HCT116 (cell line): Measurements from ENCODE around the gene ADAMTSL5. TPM values are rescaled to one million over a fixed set of nuclear protein-coding genes. Genes with fewer than 3 reads are reported as not detected.

ENCODE experiments used
- ATAC-seq: fragments of 200-7000 bp; cut with Tn5 transposase; 2 replicates; pipeline ENCODE4 v1.9.1; 2020; ENCODE audit warnings: mild to moderate bottlenecking, moderate library complexity
- BruUV-seq: library from RNA; stranded (reverse); fragments of 400-500 nt; replicated peaks from 2 replicates; lab custom pipeline; 2021; lab: Mats Ljungman, UMichigan
- CTCF ChIA-PET: fragments of 300-600 bp; sonication (Branson Sonifier 250); formaldehyde crosslinking; loops from one replicate; lab custom pipeline; 2021; ENCODE audit warnings: antibody characterized with exemption; lab: Charles Lee
- POLR2A ChIA-PET: fragments of 300-600, 350-600 bp; sonication (Branson Sonifier 250); formaldehyde crosslinking; loops from one replicate; lab custom pipeline; 2021; ENCODE audit warnings: antibody characterized with exemption; lab: Charles Lee
- RAD21 ChIA-PET, 2 experiments: fragments of 300-600 bp; sonication (Branson Sonifier 250); formaldehyde crosslinking; loops; one replicate each; lab custom pipeline; 2023; ENCODE audit warnings: low total read pairs in 2 of 2; ENCODE audit not compliant: uncharacterized antibody in 2 of 2, unreplicated experiment in 2 of 2, low non-redundant PET in 1 of 2; lab: Charles Lee
- DNase-seq: peaks from one replicate; pipeline ENCODE4 v3.0.0-alpha.2; 2010; ENCODE audit warnings: low read depth, low spot score
- H2AFZ ChIP-seq: fragments of 200-600 bp; shearing (Covaris generic), sonication (generic); 2 replicates; pipeline ENCODE4 v1.6.1; 2017; ENCODE audit warnings: low read depth, mixed run types, mixed read lengths, antibody characterized with exemption, low read length; ENCODE audit not compliant: poor library complexity, severe bottlenecking
- H3K27ac ChIP-seq: 2 replicates; pipeline ENCODE4 v1.5.1; 2012; ENCODE audit warnings: low read depth, low read length
- H3K27me3 ChIP-seq: fragments of 200-600 bp; sonication (generic); 2 replicates; pipeline ENCODE4 v1.6.1; 2016; ENCODE audit warnings: mixed run types, low read length, mixed read lengths; ENCODE audit not compliant: insufficient read depth
- H3K36me3 ChIP-seq, 2 experiments: fragments of 200-500 bp in 1 of 2; fragments of 200-600 bp in 1 of 2; sonication (Bioruptor generic) in 1 of 2; sonication (generic) in 1 of 2; 2 replicates each; pipeline versions ENCODE4 v1.5.1 to v1.6.1; 2014 to 2016; ENCODE audit warnings: low read length in 2 of 2, inconsistent platforms in 1 of 2, mixed read lengths in 1 of 2, mixed run types in 1 of 2; ENCODE audit not compliant: insufficient read depth in 2 of 2, control insufficient read depth in 1 of 2
- H3K4me1 ChIP-seq, 2 experiments: fragments of 200-600 bp in 1 of 2; sonication (generic) in 1 of 2; 2 replicates each; pipeline versions ENCODE4 v1.5.1 to v1.6.1; 2012 to 2017; ENCODE audit warnings: low read length in 2 of 2, inconsistent platforms in 1 of 2, mild to moderate bottlenecking in 1 of 2, mixed read lengths in 1 of 2, mixed run types in 1 of 2, moderate library complexity in 1 of 2; ENCODE audit not compliant: insufficient read depth in 2 of 2, control insufficient read depth in 1 of 2
- H3K4me2 ChIP-seq: fragments of 200-600 bp; sonication (generic); 2 replicates; pipeline ENCODE4 v1.6.1; 2017; ENCODE audit warnings: mixed run types, low read length, mixed read lengths
- H3K4me3 ChIP-seq, 2 experiments: fragments of 200-600 bp in 1 of 2; sonication (generic) in 1 of 2; replicated peaks in 1 of 2; 2 replicates each; pipeline ENCODE4 v1.5.1; 2011 to 2016; ENCODE audit warnings: low read length in 2 of 2, control low read depth in 1 of 2, low read depth in 1 of 2, mild to moderate bottlenecking in 1 of 2, mixed read lengths in 1 of 2, mixed run types in 1 of 2
- H3K79me2 ChIP-seq: fragments of 200-600 bp; sonication (generic); 2 replicates; pipeline ENCODE4 v1.6.1; 2017; ENCODE audit warnings: mild to moderate bottlenecking, mixed run types, low read length, moderate library complexity, mixed read lengths; ENCODE audit not compliant: insufficient read depth
- H3K9ac ChIP-seq: fragments of 200-600 bp; sonication (generic); 2 replicates; pipeline ENCODE4 v1.6.1; 2016; ENCODE audit warnings: low read length, mixed read lengths
- H3K9me2 ChIP-seq: fragments of 200-600 bp; sonication (generic), shearing (Covaris generic); 2 replicates; pipeline ENCODE4 v1.6.1; 2017; ENCODE audit warnings: mixed run types, mild to moderate bottlenecking, moderate library complexity; ENCODE audit not compliant: insufficient read depth
- H3K9me3 ChIP-seq, 2 experiments: fragments of 200-500 bp in 1 of 2; fragments of 200-600 bp in 1 of 2; sonication (Bioruptor generic) in 1 of 2; sonication (generic) in 1 of 2; 2 replicates each; pipeline ENCODE4 v1.6.1; 2014 to 2017; ENCODE audit warnings: low read length in 2 of 2, mixed read lengths in 2 of 2, inconsistent platforms in 1 of 2, low read depth in 1 of 2, mild to moderate bottlenecking in 1 of 2, mixed run types in 1 of 2, moderate library complexity in 1 of 2; ENCODE audit not compliant: control insufficient read depth in 1 of 2, insufficient read depth in 1 of 2
- H4K20me1 ChIP-seq: fragments of 200-600 bp; sonication (generic), shearing (Covaris generic); 2 replicates; pipeline ENCODE4 v1.6.1; 2017; ENCODE audit warnings: mixed run types, mild to moderate bottlenecking, moderate library complexity; ENCODE audit not compliant: insufficient read depth
- EGR1 ChIP-seq: IDR thresholded peaks from 2 replicates; pipeline ENCODE4 v1.6.1; 2012; ENCODE audit warnings: low read depth
- EZH2 ChIP-seq: fragments of 200-600 bp; sonication (generic); IDR thresholded peaks from 2 replicates; pipeline ENCODE4 v1.6.1; 2017; ENCODE audit warnings: antibody characterized with exemption, mixed run types
- EZH2phosphoT487 ChIP-seq: fragments of 200-600 bp; IDR thresholded peaks from 2 replicates; pipeline ENCODE4 v1.6.1; 2018; ENCODE audit warnings: antibody characterized with exemption, borderline replicate concordance
- POLR2A ChIP-seq: IDR thresholded peaks from 2 replicates; pipeline ENCODE4 v1.7.0; 2011; ENCODE audit warnings: borderline replicate concordance; ENCODE audit not compliant: insufficient read depth, insufficient read length; ENCODE audit errors: extremely low read depth
- POLR2AphosphoS5 ChIP-seq: IDR thresholded peaks from 2 replicates; pipeline ENCODE4 v1.6.1; 2011; ENCODE audit warnings: mild to moderate bottlenecking, low read depth, low read length, moderate library complexity
- SIN3A ChIP-seq: IDR thresholded peaks from 2 replicates; pipeline ENCODE4 v1.6.1; 2012; ENCODE audit warnings: low read depth
- ZFX ChIP-seq: fragments of 450-650 bp; IDR thresholded peaks from 2 replicates; pipeline ENCODE4 v1.6.1; 2017
- intact Hi-C: fragments of 100-400 bp; cut with micrococcal nuclease; formaldehyde crosslinking; loops from 2 replicates; pipeline ENCODE4 v1.10.0; 2022
- total RNA-seq: library from RNA; stranded (reverse); gene quantifications from one replicate; pipeline ENCODE4 v1.2.1, GENCODE V29; 2021; ENCODE audit not compliant: unreplicated experiment
- TF ChIP-seq, protein P1 (sequence below): IDR thresholded peaks from 2 replicates; pipeline ENCODE4 v1.6.1; 2012
- TF ChIP-seq, protein P2 (sequence below), 3 experiments: fragments of 200-600 bp in 1 of 3; sonication (generic) in 1 of 3; IDR thresholded peaks in 2 of 3; conservative IDR thresholded peaks in 1 of 3; 2 replicates each; pipeline ENCODE4 v1.5.1; 2012 to 2017; ENCODE audit warnings: low read depth in 2 of 3, low read length in 2 of 3, antibody characterized with exemption in 1 of 3, borderline replicate concordance in 1 of 3, control low read depth in 1 of 3, mild to moderate bottlenecking in 1 of 3, mixed read lengths in 1 of 3, mixed run types in 1 of 3, moderate library complexity in 1 of 3; ENCODE audit not compliant: insufficient read depth in 1 of 3

Gene ADAMTSL5
- total RNA-seq, 1 experiment from 2014 or later, result 24.0 TPM

DNA sequence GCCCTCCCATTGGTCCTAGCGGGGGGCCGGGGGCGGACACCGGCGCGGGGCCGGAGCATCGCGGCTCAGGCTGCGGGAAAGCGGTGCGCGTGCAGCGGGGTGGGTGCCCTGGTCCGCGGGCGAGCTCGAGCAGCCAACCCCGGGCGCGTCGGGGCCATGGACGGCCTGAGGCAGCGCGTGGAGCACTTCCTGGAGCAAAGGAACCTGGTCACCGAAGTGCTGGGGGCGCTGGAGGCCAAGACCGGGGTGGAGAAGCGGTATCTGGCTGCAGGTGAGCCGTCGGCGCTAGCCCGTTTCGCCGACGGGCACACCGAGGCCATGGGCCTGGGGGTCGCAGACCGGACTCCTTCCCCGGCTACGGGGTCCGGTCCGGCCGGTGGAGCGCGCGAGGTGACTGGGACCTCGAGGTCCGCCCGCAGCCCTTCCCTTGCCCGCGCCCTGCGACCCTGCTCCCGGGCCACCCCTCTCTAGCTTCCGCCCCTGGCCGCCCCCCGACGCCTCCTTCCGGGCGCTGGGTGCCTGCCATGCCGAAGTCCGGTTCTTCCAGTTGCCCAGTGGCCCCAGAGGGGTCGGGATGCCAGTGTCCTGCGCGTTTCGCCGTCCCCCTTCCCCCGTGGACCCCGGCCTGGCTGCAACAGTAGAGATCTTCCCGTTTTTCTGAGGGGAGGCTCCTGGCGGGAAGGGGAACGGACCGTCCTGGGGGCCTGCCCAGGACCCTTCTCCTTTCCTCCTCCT is 21.5 kb downstream of the ADAMTSL5 start, which contains the start of gene REEP6:
TSS of gene REEP6 (plus strand) at position 68 of the 735 bp plus-strand sequence. CDS start at position 157, 89 bp downstream.
- CTCF ChIA-PET, result interaction anchor here (0.6 to 1.9 kb wide), 8 partner anchors 9 to 225 kb away, joined by 3 to 5 read pairs (median 4); no protein-coding TSS in a partner anchor
- intact Hi-C loops, result loop anchor here (1.0 kb wide), 1 partner anchor 36 kb away; no protein-coding TSS in a partner anchor
- TSS peak; percentile 65 for BruUV-seq

More for the DNA sequence above, 21.5 kb downstream of the ADAMTSL5 start, which contains the start of gene REEP6:
- POLR2A ChIA-PET, result interaction anchor here (0.7 to 1.5 kb wide), 7 partner anchors 14 to 222 kb away, joined by 3 to 10 read pairs (median 5); partner anchors contain the start of gene CIRBP
- TF ChIP-seq POLR2AphosphoS5 (peak; percentile 86), SIN3A (0 out of 2 replicates have a peak, but pooled peaks have one; percentile 52), EZH2phosphoT487 (no peak), EZH2 (no peak), EGR1 (peak; percentile 80), ZFX (peak; percentile 20; the same call in 1 of the 2 replicates), POLR2A (peak; percentile 58)
- TF ChIP-seq, protein P1, sequence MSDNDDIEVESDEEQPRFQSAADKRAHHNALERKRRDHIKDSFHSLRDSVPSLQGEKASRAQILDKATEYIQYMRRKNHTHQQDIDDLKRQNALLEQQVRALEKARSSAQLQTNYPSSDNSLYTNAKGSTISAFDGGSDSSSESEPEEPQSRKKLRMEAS, result peak; percentile 76; the same call in 1 of the 2 replicates
- TF ChIP-seq, protein P2, sequence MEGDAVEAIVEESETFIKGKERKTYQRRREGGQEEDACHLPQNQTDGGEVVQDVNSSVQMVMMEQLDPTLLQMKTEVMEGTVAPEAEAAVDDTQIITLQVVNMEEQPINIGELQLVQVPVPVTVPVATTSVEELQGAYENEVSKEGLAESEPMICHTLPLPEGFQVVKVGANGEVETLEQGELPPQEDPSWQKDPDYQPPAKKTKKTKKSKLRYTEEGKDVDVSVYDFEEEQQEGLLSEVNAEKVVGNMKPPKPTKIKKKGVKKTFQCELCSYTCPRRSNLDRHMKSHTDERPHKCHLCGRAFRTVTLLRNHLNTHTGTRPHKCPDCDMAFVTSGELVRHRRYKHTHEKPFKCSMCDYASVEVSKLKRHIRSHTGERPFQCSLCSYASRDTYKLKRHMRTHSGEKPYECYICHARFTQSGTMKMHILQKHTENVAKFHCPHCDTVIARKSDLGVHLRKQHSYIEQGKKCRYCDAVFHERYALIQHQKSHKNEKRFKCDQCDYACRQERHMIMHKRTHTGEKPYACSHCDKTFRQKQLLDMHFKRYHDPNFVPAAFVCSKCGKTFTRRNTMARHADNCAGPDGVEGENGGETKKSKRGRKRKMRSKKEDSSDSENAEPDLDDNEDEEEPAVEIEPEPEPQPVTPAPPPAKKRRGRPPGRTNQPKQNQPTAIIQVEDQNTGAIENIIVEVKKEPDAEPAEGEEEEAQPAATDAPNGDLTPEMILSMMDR (IDR thresholded peaks at IDR 0.05 in 2 of 3, conservative IDR thresholded peaks at IDR 0.05 in 1 of 3; ENCODE audit: borderline replicate concordance in 1 of 3, insufficient read depth in 1 of 3, low read depth in 2 of 3, low read length in 2 of 3), result no peak
- Histone ChIP-seq H3K4me1 (peaks cover 19 to 33% of the 10 kb centered on the region in 2 experiments), H3K27me3 (no peaks in the 10 kb centered on the region), H4K20me1 (no peaks in the 10 kb centered on the region), H3K4me3 (peak within 1 kb of the TSS; percentile 78 to 85), H3K4me2 (peak within 1 kb of the TSS; percentile 98), H2AFZ (no peak within 1 kb of the TSS), H3K36me3 (no peaks in the 10 kb centered on the region), H3K9ac (peak within 1 kb of the TSS; percentile 90), H3K9me2 (no peaks in the 10 kb centered on the region), H3K9me3 (no peaks in the 10 kb centered on the region), H3K79me2 (peaks cover 7% of the 10 kb centered on the region; the same call in 1 of the 2 replicates), H3K27ac (peak within 1 kb of the TSS; percentile 78)
- RAD21 ChIA-PET, result interaction anchor here in 1 of 2 experiments (0.7 kb wide), 1 partner anchor 463 kb away, joined by 5 read pairs; no protein-coding TSS in a partner anchor
- ATAC-seq, result no peak
- DNase-seq, result no peak
